NCI-H345 treated with DMSO at 0.1 percent for 48 hours (cell line): ENCODE measurements around the gene CCDC85B.
"Not testable (repeated sequence)": the region's sequence is repeated elsewhere in the genome, so short reads cannot be mapped to it uniquely, and the experiment has no call there.

Source experiments
- DNase-seq: peaks from one replicate; lab custom pipeline; 2025; ENCODE audit not compliant: unreplicated experiment; lab: John Stamatoyannopoulos, UW

CCDC85B gene

GRCh38 chr11:65890324-65891218 is at the start of gene CCDC85B:
TSS of gene CCDC85B (plus strand) at chr11:65890673. CDS start at chr11:65890784, 111 bp downstream.
- peak; percentile 85 for DNase-seq

- no peak for DNase-seq
Measured at GRCh38 chr11:65842144-65842543, 48.3 kb upstream of the CCDC85B start.

GRCh38 chr11:65843811-65844210 is 46.7 kb upstream of the CCDC85B start:
- no peak for DNase-seq

GRCh38 chr11:65844231-65844872 is 46.1 kb upstream of the CCDC85B start:
- no peak for DNase-seq

DNA sequence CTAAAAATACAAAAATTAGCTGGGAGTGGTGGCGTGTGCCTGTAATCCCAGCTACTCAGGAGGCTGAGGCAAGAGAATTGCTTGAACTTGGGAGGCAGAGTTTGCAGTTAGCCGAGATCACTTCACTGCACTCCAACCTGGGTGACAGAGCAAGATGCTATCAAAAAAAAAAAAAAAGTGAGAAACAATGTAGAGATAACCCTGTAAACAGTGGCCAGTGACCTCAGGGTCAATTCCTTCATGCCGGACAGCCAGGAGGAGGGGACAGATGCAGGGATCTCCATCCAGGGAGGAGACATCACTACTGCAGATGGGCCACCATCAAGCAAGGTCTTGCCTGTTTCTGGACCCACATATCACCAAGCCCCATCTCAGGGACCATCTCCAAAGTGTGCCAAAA is 42.7 kb upstream of the CCDC85B start:
- no peak for DNase-seq

- DNase-seq: not testable (repeated sequence)
Measured at GRCh38 chr11:65848693-65849092, 41.8 kb upstream of the CCDC85B start.

DNA sequence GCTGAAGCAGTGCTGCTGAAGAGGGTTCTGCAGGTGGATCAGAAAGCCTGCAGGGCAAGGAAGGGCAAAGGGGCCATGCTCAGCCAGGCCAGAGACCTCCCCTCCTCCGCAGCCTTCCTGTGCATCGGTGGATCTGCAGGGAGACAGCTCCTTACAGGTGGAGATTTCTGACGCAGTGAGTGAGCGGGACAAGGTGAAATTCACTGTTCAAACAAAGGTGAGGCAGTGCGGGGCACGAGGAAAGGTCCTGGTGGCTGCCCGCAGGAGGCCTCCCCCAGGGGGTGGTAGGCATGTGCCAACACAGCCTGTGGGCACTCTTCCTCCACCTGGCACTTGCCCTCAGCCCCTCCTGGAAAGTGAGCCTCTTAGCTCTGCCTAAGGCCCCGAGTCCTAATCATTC is 41.1 kb upstream of the CCDC85B start:
- no peak for DNase-seq

GRCh38 chr11:65849771-65850216 is 40.7 kb upstream of the CCDC85B start:
- no peak for DNase-seq

DNA sequence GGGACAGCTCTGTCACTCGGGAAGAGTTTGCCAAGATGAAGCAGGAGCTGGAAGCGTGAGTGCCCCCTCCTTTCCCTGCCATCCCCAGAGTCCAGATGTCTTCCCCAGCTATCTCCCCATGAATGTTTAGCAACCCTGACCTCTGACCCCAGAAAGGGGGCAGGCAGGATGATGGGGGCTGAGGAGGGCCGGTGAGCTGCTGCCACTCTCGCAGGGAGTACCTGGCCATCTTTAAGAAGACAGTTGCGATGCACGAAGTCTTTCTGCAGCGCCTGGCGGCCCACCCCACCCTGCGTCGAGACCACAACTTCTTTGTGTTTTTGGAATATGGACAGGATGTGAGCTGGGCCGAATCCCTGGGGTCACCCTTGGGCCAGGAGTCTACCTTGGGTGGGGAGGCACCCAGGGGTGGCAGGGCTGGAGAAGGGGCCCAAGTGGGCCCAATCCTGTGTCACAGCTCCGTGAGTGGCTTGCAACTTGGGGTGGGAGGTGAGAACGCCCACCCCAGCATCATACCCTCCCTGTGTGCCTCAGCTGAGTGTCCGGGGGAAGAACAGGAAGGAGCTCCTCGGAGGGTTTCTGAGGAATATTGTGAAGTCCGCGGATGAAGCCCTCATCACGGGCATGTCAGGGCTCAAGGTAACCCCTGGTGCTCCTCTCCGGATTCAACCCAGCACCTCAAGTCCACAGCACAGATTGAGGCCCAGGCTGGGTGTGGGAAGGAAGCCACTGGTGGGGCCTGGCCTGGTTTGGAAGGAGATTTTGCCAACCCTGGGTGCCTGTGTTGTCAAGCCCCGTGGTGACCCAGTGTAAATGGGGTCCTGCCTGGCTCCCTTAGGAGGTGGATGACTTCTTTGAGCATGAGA is 40.0 kb upstream of the CCDC85B start:
- DNase-seq: no peak

DNA sequence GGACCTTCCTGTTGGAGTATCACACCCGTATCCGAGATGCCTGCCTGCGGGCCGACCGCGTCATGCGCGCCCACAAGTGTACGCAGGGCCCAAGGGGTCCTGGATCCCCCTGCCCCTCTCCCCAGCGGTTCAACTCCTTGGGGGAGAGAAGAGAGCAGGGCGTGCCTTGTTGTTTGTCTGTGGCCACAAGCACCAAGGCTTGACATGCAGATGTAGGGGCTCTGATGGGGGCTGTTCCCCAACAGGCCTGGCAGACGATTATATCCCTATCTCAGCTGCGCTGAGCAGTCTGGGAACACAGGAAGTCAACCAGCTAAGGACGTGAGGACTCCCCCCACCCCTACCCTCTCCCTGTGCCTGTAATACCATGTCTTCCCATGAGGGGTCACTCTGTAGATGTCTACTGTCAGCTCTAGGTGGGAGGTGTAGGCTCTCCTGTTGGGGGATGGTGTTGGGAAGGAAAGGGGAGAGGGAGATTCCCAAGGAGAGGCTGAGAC is 39.3 kb upstream of the CCDC85B start:
- DNase-seq: no peak

GRCh38 chr11:65851811-65852507 is 38.5 kb upstream of the CCDC85B start:
- DNase-seq: no peak

- no peak for DNase-seq
Measured at GRCh38 chr11:65852508-65853245, 37.8 kb upstream of the CCDC85B start.

DNA sequence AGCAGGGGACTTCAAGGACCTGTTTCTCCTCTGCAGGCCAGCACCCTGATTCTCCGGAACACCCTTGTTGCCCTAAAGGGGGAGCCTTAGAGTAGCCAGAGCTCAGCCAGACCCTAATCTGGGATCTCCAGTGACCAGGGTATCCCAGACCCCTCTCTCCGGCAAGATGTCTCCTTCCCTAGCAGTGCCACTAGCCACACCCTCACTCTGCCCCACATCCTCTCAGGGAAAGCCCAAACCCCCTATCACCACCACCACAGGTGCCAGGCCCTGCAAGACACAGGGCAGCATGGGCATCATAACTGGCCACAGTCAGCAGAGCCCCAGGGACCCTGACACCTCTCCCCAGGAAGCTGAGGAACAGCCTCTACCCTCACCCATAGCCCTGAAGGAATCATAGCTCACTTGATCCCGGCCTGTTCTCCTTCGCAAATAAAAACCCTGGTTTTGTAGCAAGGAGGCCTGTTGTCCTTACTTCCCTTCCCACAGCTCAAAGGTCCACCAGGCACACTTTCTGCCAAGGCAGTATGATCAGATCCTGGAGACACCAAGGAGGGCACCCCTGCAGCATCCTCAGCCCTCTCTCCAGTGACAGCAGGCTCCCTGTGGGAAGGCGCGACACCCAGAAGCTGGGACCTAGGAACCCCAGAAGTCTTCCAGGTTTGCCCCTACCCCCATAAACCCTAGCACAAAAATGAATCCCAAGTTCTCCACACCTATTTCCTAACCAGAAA is 37.1 kb upstream of the CCDC85B start:
- no peak for DNase-seq

DNA sequence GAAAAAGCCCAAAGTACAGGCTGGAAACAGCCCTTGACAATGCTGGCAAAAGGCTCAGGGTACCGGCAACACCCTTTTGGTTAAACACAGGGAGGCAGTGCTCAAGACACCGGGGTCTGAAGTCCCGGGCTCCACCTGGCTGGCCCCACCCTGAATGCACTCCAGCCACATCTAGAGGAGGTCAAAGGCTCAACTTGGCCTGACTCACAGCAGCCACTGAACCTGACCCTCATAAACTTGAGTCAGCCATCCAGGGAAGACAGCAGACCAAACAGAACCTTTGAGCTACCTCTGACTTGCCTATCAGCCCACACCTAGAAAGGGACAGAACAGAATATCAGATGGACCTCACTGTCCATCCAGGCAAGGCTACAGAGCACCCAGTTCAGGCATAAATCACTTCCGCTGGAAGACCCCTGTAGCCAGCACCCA is 36.3 kb upstream of the CCDC85B start:
- no peak for DNase-seq

DNA sequence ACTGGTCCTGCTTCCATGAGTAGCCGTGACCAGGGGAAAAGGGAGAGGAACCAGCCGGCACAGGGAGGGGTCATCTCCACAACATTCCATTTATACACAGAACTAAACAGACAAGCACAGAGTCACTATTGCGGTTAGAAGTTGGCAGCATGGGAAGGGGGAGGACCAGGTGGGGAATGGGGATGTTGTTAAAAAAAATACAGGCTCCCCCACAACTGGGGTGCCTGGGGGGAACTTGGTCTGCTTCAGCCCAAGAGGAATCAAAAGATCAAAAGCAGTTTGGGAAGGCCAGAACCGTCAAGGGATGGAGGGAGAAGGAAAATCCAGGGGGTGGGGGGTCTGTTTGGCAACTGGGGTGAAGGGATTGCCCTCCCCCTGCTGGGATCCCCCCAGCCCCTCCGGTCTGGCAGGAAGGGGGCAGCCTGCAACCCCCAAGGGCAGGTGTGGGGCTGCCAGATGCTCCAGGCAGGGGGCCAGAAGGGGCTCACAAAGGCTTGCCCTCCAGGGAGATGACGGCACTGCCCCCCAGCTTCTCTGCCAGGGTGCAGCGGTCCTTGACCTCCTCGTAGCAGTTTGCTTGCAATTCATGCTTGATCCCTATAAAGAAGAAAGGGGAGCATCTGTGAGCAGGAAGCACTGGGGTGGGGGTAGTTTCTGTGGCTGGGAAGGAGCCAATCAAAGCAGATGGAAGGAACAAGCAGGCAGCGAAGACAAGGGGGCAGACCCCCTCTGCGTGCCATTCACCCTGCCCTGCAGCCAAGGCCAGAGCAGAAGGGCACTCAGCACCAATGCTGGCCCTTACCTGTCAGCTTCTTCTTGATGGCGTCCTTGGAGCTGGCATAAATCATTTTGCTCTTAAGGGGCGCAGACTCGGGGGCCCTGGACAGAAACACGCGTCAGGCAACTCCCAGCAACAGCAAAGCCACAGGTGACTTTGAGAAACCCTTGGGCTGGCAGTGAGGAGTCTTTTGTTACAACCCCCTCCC is 35.3 kb upstream of the CCDC85B start:
- DNase-seq: no peak

DNA sequence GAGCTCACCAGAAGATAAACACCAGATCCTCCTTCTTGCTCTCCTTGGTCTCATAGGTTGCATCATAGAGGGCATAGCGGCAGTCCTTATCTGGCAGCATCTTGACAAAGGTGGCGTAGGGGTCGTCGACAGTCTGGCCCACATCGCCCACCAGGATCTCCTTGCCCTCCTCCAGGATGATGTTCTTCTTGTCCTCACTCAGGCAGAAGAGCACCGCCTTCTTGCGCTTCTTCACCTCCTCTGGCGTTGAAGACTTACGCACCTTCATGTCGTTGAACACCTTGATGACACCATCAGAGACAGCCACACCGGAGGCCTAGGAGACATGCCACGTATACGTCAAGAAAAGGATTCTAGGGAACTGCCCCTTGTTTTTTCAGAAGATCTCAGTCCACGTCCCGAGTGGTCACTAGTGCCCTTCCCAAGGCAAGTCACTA is 34.5 kb upstream of the CCDC85B start:
- no peak for DNase-seq

DNA sequence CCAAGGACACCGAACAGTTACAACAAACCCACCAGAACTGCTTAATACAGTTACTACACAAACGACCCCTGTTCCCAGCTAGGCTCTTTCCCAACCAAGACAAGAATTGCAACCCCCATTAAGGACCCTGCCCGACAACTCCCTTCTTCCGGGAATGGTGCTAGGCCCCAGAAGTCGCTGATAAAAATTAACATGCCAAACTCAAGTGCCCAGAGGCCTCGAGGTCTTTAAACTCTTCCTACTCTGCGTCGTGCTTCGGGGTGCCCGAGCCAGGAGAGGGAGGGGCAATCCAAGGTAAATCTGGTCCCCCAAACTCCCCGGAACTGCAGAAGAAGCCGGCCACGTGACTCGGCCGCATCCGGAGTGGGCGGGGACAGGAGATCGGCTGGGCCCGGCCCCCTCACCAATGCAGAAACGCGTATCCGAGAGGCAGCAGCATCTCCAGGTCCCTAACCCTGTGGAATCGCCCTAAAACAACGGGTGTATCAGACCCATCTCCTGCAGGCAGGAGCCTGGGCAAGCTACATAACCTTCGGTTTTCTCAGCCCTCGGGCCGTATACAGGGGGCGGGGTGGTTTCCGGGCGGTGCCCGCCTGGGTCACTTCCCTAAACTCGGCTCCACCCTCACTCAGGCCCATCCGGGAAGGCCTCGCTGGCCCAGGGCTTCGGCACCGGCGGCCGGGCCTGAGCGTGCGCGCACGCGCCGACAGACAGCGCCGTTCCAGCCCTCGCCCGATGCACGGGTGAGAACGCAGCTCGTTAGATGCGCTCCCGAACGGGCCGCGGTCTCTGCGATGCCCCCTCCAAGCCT is 33.6 kb upstream of the CCDC85B start:
- DNase-seq: peak; percentile 61
